ENCODE measurements around the gene FFAR3. TPM values are rescaled to one million over a fixed set of nuclear protein-coding genes. Genes with fewer than 3 reads are reported as not detected.

FFAR3 gene
- total RNA-seq, 1 donor from 2014 or later, result not detected

DNA sequence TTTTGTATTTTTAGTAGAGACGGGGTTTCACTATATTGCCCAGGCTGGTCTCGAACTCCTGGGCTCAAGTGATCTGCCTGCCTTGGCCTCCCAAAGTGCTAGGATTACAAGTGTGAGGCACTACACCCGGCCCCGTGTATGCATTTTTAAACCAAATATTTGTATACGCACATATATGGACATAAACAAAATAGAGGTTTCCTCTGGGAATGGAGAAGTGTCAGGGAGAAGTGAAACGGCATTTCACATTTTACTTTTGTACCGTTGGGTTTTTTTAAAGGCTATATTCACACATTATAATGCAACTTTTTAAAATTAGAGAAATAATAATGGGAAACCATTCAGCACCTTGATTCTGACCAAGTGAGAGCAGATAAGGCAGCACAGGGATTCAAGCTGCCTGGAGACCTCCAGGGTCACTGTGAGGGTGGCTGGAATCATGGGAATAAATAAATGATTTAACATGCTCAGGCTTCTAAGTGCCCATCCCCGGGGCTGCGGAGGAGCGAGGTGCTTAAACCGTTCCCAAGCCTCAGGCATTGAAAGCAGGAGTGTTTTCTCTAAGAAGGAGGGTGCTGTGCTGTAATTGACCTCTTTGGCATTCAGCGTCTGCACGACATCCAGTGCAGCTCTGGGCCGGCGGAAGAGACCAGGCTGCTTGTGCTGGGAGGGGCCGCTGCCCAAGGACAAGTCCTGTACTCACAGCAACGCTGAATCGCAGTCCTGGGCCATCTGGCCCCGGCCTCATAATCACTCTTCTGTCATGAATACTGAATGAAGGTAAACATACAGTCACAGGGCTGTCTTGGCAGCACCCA is 37.3 kb downstream of the FFAR3 start:
- Histone ChIP-seq H3K27ac (no peak overlapping the region), H3K4me3 (no peak overlapping the region), H3K36me3 (no peaks in the 10 kb centered on the region), H3K27me3 (ENCODE audit: low read depth) (no peaks in the 10 kb centered on the region), H3K4me1 (no peaks in the 10 kb centered on the region), H3K9me3 (no peaks in the 10 kb centered on the region)
- TF ChIP-seq, protein P1, sequence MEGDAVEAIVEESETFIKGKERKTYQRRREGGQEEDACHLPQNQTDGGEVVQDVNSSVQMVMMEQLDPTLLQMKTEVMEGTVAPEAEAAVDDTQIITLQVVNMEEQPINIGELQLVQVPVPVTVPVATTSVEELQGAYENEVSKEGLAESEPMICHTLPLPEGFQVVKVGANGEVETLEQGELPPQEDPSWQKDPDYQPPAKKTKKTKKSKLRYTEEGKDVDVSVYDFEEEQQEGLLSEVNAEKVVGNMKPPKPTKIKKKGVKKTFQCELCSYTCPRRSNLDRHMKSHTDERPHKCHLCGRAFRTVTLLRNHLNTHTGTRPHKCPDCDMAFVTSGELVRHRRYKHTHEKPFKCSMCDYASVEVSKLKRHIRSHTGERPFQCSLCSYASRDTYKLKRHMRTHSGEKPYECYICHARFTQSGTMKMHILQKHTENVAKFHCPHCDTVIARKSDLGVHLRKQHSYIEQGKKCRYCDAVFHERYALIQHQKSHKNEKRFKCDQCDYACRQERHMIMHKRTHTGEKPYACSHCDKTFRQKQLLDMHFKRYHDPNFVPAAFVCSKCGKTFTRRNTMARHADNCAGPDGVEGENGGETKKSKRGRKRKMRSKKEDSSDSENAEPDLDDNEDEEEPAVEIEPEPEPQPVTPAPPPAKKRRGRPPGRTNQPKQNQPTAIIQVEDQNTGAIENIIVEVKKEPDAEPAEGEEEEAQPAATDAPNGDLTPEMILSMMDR (IDR thresholded peaks at IDR 0.05), result no peak
- DNase-seq (no peak), ATAC-seq (peak; percentile 32 to 54)
- intact Hi-C loops (cut with DNase I), result no loop called here

DNA sequence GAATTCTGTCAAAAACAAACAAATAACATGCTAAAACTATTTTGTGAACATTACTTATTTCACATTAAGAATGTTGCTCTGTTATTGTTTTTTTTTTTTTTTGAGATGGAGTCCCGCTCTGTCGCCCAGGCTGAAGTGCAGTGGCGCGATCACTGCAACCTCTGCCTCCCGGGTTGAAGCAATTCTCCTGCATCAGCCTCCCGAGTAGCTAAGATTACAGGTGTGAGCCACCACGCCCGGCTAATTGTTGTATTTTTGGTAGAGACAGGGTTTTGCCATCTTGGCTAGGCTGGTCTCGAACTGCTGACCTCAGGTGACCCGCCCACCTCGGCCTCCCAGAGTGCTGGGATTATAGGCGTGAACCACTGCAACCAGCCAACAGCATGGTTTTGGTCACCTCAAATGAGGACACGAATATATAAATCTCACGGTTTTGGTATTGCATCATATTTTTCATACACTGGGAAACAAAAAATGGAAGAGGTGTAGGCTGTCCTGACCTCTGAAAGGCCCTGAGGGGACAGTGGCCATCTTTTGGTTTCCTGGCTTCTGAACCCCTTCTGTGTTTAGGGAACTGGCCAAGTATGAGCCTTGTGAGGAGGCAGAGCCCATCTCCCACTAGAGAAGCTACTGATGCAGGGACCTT is 38.1 kb downstream of the FFAR3 start:
- intact Hi-C loops (cut with DNase I), result no loop called here
- H3K4me3 ChIP-seq, result no peak overlapping the region
- H3K27ac ChIP-seq, result no peak overlapping the region
- no peaks in the 10 kb centered on the region for H3K27me3 ChIP-seq (ENCODE audit: low read depth)
- no peaks in the 10 kb centered on the region for H3K4me1 ChIP-seq
- DNase-seq, result no peak
- TF ChIP-seq, protein P1 (IDR thresholded peaks at IDR 0.05), result no peak
- no peaks in the 10 kb centered on the region for H3K9me3 ChIP-seq
- H3K36me3 ChIP-seq, result no peaks in the 10 kb centered on the region
- no peak for ATAC-seq

DNA sequence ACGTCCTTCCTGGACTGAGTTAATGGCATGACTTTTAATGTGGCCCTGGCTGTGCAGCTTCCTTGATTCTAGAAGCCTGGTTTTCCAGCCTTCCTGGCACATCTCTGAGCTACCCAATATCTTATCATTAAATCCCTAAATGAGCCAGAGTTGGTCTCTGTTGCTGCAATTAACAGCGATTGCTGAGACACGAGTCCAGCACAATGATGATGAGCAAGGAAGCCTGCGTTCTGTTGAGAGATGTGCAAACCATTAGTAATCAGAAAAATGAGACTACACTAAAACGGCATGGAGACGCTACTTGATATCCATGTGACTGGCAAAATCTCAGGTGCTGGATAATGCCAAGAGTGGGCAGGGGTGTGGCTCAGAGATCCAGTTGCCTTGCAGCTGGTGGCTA is 38.8 kb downstream of the FFAR3 start:
- TF ChIP-seq, protein P1 (IDR thresholded peaks at IDR 0.05), result no peak
- no peaks in the 10 kb centered on the region for H3K4me1 ChIP-seq
- DNase-seq (no peak), ATAC-seq (no peak)
- H3K36me3 ChIP-seq, result no peaks in the 10 kb centered on the region
- no peak overlapping the region for H3K4me3 ChIP-seq
- H3K27ac ChIP-seq, result no peak overlapping the region
- H3K27me3 ChIP-seq (ENCODE audit: low read depth), result no peaks in the 10 kb centered on the region
- H3K9me3 ChIP-seq, result no peaks in the 10 kb centered on the region
- intact Hi-C loops (cut with DNase I), result no loop called here

DNA sequence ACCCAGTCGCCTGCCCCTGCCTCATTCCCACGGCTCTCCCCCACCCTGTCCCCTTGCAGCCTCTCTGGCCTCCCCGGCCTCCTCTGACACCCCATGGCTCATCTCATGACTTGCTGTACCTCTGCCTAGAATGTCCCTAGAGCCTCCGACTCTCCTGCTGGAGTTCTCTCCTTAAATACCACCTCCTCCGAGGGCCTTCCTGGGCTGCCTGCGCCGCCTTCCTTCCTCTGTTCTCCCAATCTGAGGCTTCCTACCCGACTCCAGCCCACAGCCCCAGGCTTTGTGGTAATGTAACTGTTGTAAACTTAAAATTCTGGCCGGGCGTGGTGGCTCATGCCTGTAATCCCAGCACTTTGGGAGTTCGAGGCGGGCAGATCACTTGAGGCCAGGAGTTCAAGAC is 40.3 kb downstream of the FFAR3 start:
- no peak for DNase-seq
- Histone ChIP-seq H3K4me1 (no peaks in the 10 kb centered on the region), H3K27ac (no peak overlapping the region), H3K9me3 (no peaks in the 10 kb centered on the region), H3K36me3 (no peaks in the 10 kb centered on the region), H3K4me3 (no peak overlapping the region), H3K27me3 (ENCODE audit: low read depth) (no peaks in the 10 kb centered on the region)
- no peak for ATAC-seq
- TF ChIP-seq, protein P1 (IDR thresholded peaks at IDR 0.05), result no peak
- intact Hi-C loops (cut with DNase I), result no loop called here

DNA sequence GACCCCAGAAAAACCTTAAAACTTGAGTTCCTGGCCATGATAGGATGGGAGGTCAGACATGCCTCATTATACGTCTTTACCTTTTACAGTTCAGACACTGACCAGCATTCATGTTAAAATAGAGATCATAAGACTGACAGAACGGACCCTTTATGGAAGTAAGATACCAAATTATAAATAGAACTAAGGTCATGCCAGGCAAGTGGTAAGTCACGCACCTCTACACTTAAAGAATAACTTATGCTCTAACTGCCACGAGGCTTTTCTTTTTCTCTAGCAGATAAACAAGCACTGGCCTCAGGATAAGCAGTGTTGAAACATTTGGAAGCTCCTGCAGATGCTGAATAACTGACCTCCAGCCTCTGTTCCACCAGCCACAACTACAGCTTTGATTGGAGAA is 41.0 kb downstream of the FFAR3 start:
- Histone ChIP-seq H3K27ac (no peak overlapping the region), H3K36me3 (no peaks in the 10 kb centered on the region), H3K4me1 (no peaks in the 10 kb centered on the region), H3K9me3 (no peaks in the 10 kb centered on the region), H3K4me3 (no peak overlapping the region), H3K27me3 (ENCODE audit: low read depth) (no peaks in the 10 kb centered on the region)
- TF ChIP-seq, protein P1 (IDR thresholded peaks at IDR 0.05), result no peak
- no peak for DNase-seq
- ATAC-seq, result no peak
- intact Hi-C loops (cut with DNase I), result no loop called here
